Fibroblast of the aortic adventitia (primary cell): ENCODE results near the gene CNTROB. TPM values are rescaled to one million over a fixed set of nuclear protein-coding genes. Genes with fewer than 3 reads are reported as not detected.

ENCODE experiments used
- DNase-seq: peaks from one replicate; pipeline ENCODE4 v3.0.0-alpha.2; 2010; ENCODE audit warnings: low read depth
- H3K4me3 ChIP-seq: 2 replicates; pipeline ENCODE4 v1.5.1; 2011; ENCODE audit warnings: low read depth, mild to moderate bottlenecking, control low read depth, low read length, moderate library complexity
- CTCF ChIP-seq: IDR thresholded peaks from 2 replicates; pipeline ENCODE4 v1.5.1; 2011; ENCODE audit warnings: mild to moderate bottlenecking, low read length, control low read depth, inconsistent platforms; ENCODE audit not compliant: insufficient read depth
- total RNA-seq: library from RNA; depleted of rRNA; stranded (reverse); fragments of >200 nt; gene quantifications from 2 replicates; pipeline ENCODE4 v1.2.3, GENCODE V29; 2012; ENCODE audit warnings: low replicate concordance

The CNTROB gene
- total RNA-seq, 1 donor = 31.4 TPM

DNA sequence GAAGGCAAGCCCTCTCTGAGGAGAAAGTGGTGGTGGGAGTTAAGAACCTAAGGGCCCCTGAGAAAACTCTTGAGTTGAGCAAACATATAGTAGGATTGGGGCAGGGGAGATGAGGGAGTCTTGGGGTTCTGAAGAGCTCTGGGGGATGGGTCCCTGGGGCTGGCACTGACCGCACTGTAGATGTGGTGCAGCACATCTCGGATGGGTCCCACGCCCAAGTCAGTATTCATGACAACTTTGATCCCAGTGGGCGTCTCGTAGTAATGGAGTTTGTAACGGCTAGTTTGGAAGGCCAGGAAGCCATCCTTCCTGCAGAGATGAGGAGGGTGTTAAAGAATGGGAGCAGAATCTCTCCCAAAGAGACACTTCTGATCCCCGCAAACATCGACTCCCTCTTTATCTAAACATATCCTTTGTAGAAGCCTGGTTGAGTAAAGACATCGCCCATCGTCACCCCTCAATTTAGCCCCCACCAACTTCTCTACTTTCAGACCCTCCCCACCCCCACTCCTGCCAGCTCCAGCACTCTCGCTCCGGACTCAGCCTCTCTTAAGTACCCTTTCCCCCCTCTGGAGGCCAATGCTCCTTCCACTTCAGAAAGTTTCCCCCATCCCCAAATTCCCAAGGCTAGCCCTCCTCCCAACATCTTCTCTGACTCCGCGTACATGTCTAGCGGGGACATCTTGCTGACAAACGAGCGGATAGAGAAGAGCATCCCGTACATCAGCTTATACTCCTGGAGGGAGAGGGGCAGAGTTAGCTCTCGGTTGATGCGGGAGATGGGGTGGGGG lies 970 bp upstream of the CNTROB start:
- H3K4me3 ChIP-seq = peak overlapping the region; percentile 100
- DNase-seq = no peak
- TF ChIP-seq CTCF = no peak

DNA sequence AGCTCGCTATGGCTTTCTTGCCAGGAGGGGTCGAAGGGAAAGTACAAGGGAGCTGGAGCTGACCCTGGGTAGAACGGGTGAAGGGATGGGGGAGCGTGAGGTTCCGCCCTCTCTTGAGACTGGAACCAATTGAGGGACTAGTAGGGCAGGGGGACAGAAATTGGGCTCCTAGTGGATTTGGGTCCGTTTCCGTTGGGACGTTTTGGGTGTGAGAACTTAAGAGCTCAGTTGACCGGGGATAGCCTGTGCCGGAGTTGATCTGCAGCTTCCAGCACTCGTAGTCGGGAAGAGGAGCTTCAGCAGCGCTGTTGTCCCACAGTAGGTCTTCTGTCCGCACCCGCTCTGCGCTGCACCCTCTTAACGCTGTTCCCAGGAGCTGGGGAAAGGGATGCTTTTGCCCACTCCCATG lies 481 bp downstream of the CNTROB start:
- peak overlapping the region; percentile 100 for H3K4me3 ChIP-seq
- DNase-seq = peak; percentile 33
- TF ChIP-seq CTCF = no peak

DNA sequence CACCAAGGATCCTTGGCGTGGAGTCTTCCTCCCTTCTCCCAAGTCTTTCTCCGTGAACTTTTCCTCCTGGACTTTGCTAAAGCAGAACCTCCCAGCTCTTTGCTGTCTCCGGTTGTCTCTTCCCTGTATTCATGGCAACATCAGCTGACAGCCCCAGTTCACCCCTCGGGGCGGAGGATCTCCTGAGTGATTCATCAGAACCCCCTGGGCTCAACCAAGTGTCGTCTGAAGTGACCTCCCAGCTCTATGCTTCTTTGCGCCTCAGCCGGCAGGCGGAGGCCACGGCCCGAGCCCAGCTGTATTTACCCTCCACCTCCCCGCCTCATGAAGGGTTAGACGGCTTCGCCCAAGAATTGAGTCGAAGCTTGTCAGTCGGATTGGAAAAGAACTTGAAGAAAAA lies 943 bp downstream of the CNTROB start:
- peak; percentile 53 for TF ChIP-seq CTCF
- peak overlapping the region; percentile 100 for H3K4me3 ChIP-seq
- DNase-seq = peak; percentile 43

GRCh38 chr17:7935859-7936258 lies 3.9 kb downstream of the CNTROB start:
- no peak for DNase-seq
- H3K4me3 ChIP-seq = no peak overlapping the region
- no peak for TF ChIP-seq CTCF

- no peak overlapping the region for H3K4me3 ChIP-seq
- no peak for TF ChIP-seq CTCF
- no peak for DNase-seq
These were observed 8.0 kb downstream of the CNTROB start for GRCh38 chr17:7940034-7940433.

GRCh38 chr17:7940743-7941142 lies 8.7 kb downstream of the CNTROB start:
- no peak overlapping the region for H3K4me3 ChIP-seq
- no peak for DNase-seq
- no peak for TF ChIP-seq CTCF

GRCh38 chr17:7943291-7943690 lies 11.3 kb downstream of the CNTROB start:
- no peak for TF ChIP-seq CTCF
- no peak overlapping the region for H3K4me3 ChIP-seq
- no peak for DNase-seq
